Endodermal cell (in vitro differentiated cells): ENCODE measurements around the gene CDK4. TPM values are rescaled to one million over a fixed set of nuclear protein-coding genes. Genes with fewer than 3 reads are reported as not detected.
A peak's percentile ranks its signal among the peaks of the same experiment; 100 is the strongest.

Source experiments
- DNase-seq: peaks from one replicate; pipeline ENCODE4 v3.0.0-alpha.2; 2017
- H3K27ac ChIP-seq: 2 replicates; pipeline ENCODE4 v1.5.1; 2013; ENCODE audit warnings: mild to moderate bottlenecking, low read depth, low read length, moderate library complexity
- H3K27me3 ChIP-seq: 2 replicates; pipeline ENCODE4 v1.6.1; 2013; ENCODE audit warnings: mild to moderate bottlenecking, low read length, moderate library complexity; ENCODE audit not compliant: insufficient read depth, control insufficient read depth, poor library complexity, severe bottlenecking
- H3K36me3 ChIP-seq: 2 replicates; pipeline ENCODE4 v1.7.0; 2013; ENCODE audit warnings: mild to moderate bottlenecking, low read length, moderate library complexity; ENCODE audit not compliant: control insufficient read depth, insufficient read depth
- H3K4me1 ChIP-seq: one replicate; pipeline ENCODE4 v1.7.0; 2013; ENCODE audit warnings: low read length; ENCODE audit not compliant: control insufficient read depth, insufficient read depth
- H3K4me3 ChIP-seq: 2 replicates; pipeline ENCODE4 v1.5.1; 2013; ENCODE audit warnings: mild to moderate bottlenecking, low read length, moderate library complexity
- H3K9ac ChIP-seq: 2 replicates; pipeline ENCODE4 v1.6.1; 2013; ENCODE audit warnings: mild to moderate bottlenecking, low read length, moderate library complexity; ENCODE audit not compliant: poor library complexity, severe bottlenecking; ENCODE audit errors: extremely low read depth
- H3K9me3 ChIP-seq: 2 replicates; pipeline ENCODE4 v1.6.1; 2013; ENCODE audit warnings: mild to moderate bottlenecking, low read length, moderate library complexity; ENCODE audit not compliant: control insufficient read depth
- H3K27ac Mint-ChIP-seq: 2 replicates; pipeline ENCODE4 v1.8.0; 2020; ENCODE audit warnings: mixed read lengths
- H3K27me3 Mint-ChIP-seq: 2 replicates; pipeline ENCODE4 v1.8.0; 2021; ENCODE audit warnings: mild to moderate bottlenecking, mixed read lengths; ENCODE audit not compliant: insufficient read depth
- H3K36me3 Mint-ChIP-seq: 2 replicates; pipeline ENCODE4 v1.8.0; 2020; ENCODE audit warnings: low read depth, mixed read lengths
- H3K4me1 Mint-ChIP-seq: 2 replicates; pipeline ENCODE4 v1.8.0; 2020; ENCODE audit warnings: mixed read lengths
- H3K4me3 Mint-ChIP-seq: 2 replicates; pipeline ENCODE4 v1.8.0; 2020; ENCODE audit warnings: mild to moderate bottlenecking, moderate library complexity, mixed read lengths
- H3K9me3 Mint-ChIP-seq: 2 replicates; pipeline ENCODE4 v1.8.0; 2020; ENCODE audit warnings: mild to moderate bottlenecking, mixed read lengths
- WGBS, 2 experiments: methylation state at CpG; one replicate each; pipeline versions ENCODE4 v1.1.5 to v1.1.7; 2013; ENCODE audit warnings: missing lambda C conversion rate in 2 of 2, mixed read lengths in 1 of 2; ENCODE audit not compliant: insufficient coverage in 1 of 2, insufficient read length in 1 of 2; 5-methylcytosine and 5-hydroxymethylcytosine counted together
- total RNA-seq, 2 donors: library from RNA; stranded (reverse); fragmentation: NEBNext Ultra II Directional in 1 of 2; extraction: Animal tissue kit (Norgen Biotek cat#: 25700) in 1 of 2; gene quantifications; 2 replicates in 1 of 2; 3 replicates in 1 of 2; pipeline ENCODE4 v1.2.1, GENCODE V29; 2021
- TF ChIP-seq, protein P1 (sequence below): fragments of 200-600 bp; sonication (generic); conservative IDR thresholded peaks from 2 replicates; pipeline ENCODE4 v1.5.0; 2021; ENCODE audit warnings: antibody characterized with exemption, mild to moderate bottlenecking

The CDK4 gene
- total RNA-seq, 2 donors from 2014 or later, result 144 to 186 TPM

DNA sequence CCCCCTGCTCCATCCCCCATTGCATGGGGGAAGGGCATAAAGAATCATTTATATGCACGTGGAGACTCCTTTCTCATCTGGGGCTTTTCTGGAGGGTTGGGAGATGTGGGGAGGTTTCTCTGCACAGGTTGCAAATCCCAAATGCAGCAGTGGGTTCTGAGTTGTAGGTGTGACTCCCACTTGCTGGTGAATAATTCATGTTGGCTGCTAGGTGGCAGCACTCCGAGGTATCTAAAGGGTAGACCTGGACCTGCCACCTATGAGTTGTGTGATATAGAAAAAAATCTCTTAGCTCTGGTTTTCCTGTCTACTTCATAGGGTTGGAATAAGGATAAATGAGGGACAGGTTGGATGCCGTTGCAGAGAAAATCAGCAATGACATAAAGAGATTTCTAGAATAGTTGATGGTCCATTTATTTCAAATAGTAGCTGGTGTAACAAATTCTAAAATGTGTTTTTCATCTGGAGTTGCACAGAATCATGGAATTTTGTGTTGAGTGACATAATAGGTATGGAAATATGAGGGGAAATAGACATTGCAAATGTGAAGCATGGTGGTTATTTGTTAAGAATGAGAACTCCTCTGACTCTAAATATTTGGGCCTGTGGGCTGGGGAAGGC is 7.4 kb upstream of the CDK4 start:
- no peak overlapping the region for H3K4me3 ChIP-seq
- peak; percentile 73 for DNase-seq
- H3K4me1 ChIP-seq, result no peaks in the 10 kb centered on the region
- Mint-ChIP-seq H3K4me1 (peaks cover 10% of the 10 kb centered on the region), H3K4me3 (no peak overlapping the region), H3K36me3 (peaks cover 12% of the 10 kb centered on the region), H3K27ac (no peak overlapping the region), H3K27me3 (peaks cover 80% of the 10 kb centered on the region), H3K9me3 (no peaks in the 10 kb centered on the region)
- 33 to 41% methylated on average over 3 of the region's 3 CpGs for WGBS, 2 experiments
- H3K27me3 ChIP-seq, result peaks cover 73% of the 10 kb centered on the region
- H3K36me3 ChIP-seq, result peaks cover 7% of the 10 kb centered on the region
- H3K27ac ChIP-seq, result no peak overlapping the region
- no peaks in the 10 kb centered on the region for H3K9me3 ChIP-seq
- TF ChIP-seq, protein P1, sequence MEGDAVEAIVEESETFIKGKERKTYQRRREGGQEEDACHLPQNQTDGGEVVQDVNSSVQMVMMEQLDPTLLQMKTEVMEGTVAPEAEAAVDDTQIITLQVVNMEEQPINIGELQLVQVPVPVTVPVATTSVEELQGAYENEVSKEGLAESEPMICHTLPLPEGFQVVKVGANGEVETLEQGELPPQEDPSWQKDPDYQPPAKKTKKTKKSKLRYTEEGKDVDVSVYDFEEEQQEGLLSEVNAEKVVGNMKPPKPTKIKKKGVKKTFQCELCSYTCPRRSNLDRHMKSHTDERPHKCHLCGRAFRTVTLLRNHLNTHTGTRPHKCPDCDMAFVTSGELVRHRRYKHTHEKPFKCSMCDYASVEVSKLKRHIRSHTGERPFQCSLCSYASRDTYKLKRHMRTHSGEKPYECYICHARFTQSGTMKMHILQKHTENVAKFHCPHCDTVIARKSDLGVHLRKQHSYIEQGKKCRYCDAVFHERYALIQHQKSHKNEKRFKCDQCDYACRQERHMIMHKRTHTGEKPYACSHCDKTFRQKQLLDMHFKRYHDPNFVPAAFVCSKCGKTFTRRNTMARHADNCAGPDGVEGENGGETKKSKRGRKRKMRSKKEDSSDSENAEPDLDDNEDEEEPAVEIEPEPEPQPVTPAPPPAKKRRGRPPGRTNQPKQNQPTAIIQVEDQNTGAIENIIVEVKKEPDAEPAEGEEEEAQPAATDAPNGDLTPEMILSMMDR, result peak; percentile 73
- no peak overlapping the region for H3K9ac ChIP-seq

DNA sequence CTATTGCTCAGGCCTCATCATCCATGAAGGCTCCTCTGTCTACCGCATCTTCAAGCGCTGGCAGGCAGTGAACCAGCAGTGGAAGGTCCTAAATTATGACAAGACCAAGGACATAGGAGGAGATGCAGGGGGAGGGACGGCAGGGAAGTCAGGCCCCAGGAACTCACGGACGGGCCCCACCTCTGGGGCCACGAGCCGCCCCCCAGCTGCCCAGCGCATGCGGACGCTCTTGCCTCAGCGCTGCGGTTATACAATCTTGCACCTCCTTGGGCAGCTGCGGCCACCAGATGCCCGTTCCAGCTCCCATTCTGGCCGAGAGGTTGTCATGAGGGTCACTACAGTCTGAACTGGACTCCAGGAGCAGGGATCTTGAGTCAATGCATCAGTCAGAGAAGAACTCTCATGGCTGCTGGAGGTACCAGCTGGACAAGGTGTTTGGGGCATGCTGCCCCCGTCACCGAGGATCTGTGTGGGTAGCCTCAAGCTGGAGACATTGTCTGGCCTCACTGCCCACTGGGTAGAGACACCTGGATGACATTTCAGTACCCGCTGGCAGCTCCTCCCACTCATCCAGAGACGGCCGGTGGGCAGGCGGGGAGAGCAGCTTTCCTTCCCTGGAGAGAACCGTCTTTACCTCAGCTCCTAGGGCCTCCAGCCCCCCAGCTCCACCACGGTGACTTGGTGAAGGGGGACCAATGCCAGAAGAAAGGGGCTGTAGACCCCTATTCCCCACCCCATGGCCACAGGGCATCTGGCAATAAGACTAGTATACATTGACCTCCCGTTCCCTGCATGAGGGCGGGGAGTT is 6.6 kb upstream of the CDK4 start:
- Mint-ChIP-seq H3K27me3 (peaks cover 80% of the 10 kb centered on the region), H3K4me3 (no peak overlapping the region), H3K9me3 (no peaks in the 10 kb centered on the region), H3K27ac (no peak overlapping the region), H3K36me3 (peaks cover 12% of the 10 kb centered on the region), H3K4me1 (peaks cover 16% of the 10 kb centered on the region)
- Histone ChIP-seq H3K9ac (no peak overlapping the region), H3K4me1 (no peaks in the 10 kb centered on the region), H3K27me3 (peaks cover 73% of the 10 kb centered on the region), H3K4me3 (no peak overlapping the region), H3K9me3 (no peaks in the 10 kb centered on the region), H3K27ac (no peak overlapping the region), H3K36me3 (peaks cover 7% of the 10 kb centered on the region)
- DNase-seq, result no peak
- WGBS, 2 experiments, result 89 to 90% methylated on average over 16 to 25 of the region's 25 CpGs
- TF ChIP-seq, protein P1, result no peak

DNA sequence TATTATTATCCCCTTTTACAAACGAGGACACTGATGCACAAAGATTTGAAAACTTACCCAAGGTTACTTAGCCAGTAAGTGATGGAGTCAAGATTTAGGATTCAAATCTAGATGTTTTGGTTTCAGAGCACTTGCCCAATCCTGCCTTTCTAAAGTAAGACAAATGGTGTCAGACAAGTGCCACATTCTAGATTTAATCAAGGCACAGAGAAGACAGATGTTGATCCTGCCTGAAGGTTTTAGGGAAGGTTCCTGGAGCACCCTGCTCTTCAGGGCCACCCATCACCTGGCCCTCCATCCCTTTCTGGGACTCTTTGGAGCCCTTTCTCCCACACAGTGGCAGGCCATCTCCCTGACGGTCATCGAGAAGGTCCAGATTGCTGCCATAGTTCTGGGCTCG is 5.7 kb upstream of the CDK4 start:
- H3K4me3 ChIP-seq, result no peak overlapping the region
- peaks cover 25% of the 10 kb centered on the region for H3K4me1 Mint-ChIP-seq
- no peaks in the 10 kb centered on the region for H3K9me3 ChIP-seq
- H3K4me3 Mint-ChIP-seq, result no peak overlapping the region
- no peaks in the 10 kb centered on the region for H3K9me3 Mint-ChIP-seq
- H3K36me3 Mint-ChIP-seq, result peaks cover 12% of the 10 kb centered on the region
- no peak for DNase-seq
- peaks cover 67% of the 10 kb centered on the region for H3K27me3 ChIP-seq
- 74 to 88% methylated on average over 4 of the region's 4 CpGs for WGBS, 2 experiments
- H3K27ac Mint-ChIP-seq, result no peak overlapping the region
- H3K9ac ChIP-seq, result no peak overlapping the region
- H3K27me3 Mint-ChIP-seq, result peaks cover 77% of the 10 kb centered on the region
- no peak overlapping the region for H3K27ac ChIP-seq
- no peaks in the 10 kb centered on the region for H3K4me1 ChIP-seq
- TF ChIP-seq, protein P1, result no peak
- peaks cover 7% of the 10 kb centered on the region for H3K36me3 ChIP-seq
